Panc1 (cell line): Measurements from ENCODE around the gene ORM2. TPM values are rescaled to one million over a fixed set of nuclear protein-coding genes. Genes with fewer than 3 reads are reported as not detected.

Experiments
- ATAC-seq: fragments of 200-7000 bp; cut with Tn5 transposase; 2 replicates; pipeline ENCODE4 v1.9.1; 2020; ENCODE audit warnings: mild to moderate bottlenecking, moderate library complexity
- BruUV-seq: library from RNA; stranded (reverse); fragments of 400-500 nt; replicated peaks from 2 replicates; lab custom pipeline; 2021; lab: Mats Ljungman, UMichigan
- CTCF ChIA-PET: fragments of 300-600 bp; sonication (Branson Sonifier 250); formaldehyde crosslinking; loops from one replicate; lab custom pipeline; 2022; ENCODE audit warnings: antibody characterized with exemption; lab: Charles Lee
- POLR2A ChIA-PET: fragments of 300-600 bp; sonication (Branson Sonifier 250); formaldehyde crosslinking; loops from one replicate; lab custom pipeline; 2022; ENCODE audit warnings: antibody characterized with exemption; lab: Charles Lee
- DNase-seq: peaks from one replicate; pipeline ENCODE4 v3.0.0-alpha.2; 2010; ENCODE audit warnings: low read depth, low spot score
- H3K27ac ChIP-seq: 2 replicates; pipeline ENCODE4 v1.5.1; 2011; ENCODE audit warnings: mild to moderate bottlenecking, low read length, inconsistent platforms
- H3K27me3 ChIP-seq: fragments of 200-500 bp; sonication (Bioruptor generic); 2 replicates; pipeline ENCODE4 v1.6.0; 2014; ENCODE audit warnings: low read length, inconsistent platforms; ENCODE audit not compliant: control insufficient read depth, insufficient read depth
- H3K36me3 ChIP-seq: fragments of 200-500 bp; sonication (Bioruptor generic); 2 replicates; pipeline ENCODE4 v1.5.1; 2014; ENCODE audit warnings: inconsistent platforms, mild to moderate bottlenecking, low read length, moderate library complexity; ENCODE audit not compliant: control insufficient read depth, insufficient read depth
- H3K4me1 ChIP-seq: 2 replicates; pipeline ENCODE4 v1.5.1; 2011; ENCODE audit warnings: inconsistent platforms, mild to moderate bottlenecking, low read length, moderate library complexity; ENCODE audit not compliant: control insufficient read depth, insufficient read depth
- H3K4me3 ChIP-seq, 2 experiments: 2 replicates each; pipeline ENCODE4 v1.5.1; 2011 to 2012; ENCODE audit warnings: low read depth in 2 of 2, low read length in 2 of 2, mild to moderate bottlenecking in 2 of 2, inconsistent platforms in 1 of 2, moderate library complexity in 1 of 2
- H3K9me3 ChIP-seq: fragments of 200-500 bp; sonication (Bioruptor generic); 2 replicates; pipeline ENCODE4 v1.5.1; 2014; ENCODE audit warnings: low read depth, mild to moderate bottlenecking, inconsistent platforms, low read length, moderate library complexity; ENCODE audit not compliant: control insufficient read depth, insufficient read depth
- CTCF ChIP-seq: fragments of 450-650 bp; IDR thresholded peaks from 2 replicates; pipeline ENCODE4 v1.5.1; 2017; ENCODE audit warnings: mild to moderate bottlenecking
- POLR2AphosphoS5 ChIP-seq: IDR thresholded peaks from 2 replicates; pipeline ENCODE4 v1.6.1; 2012; ENCODE audit warnings: mild to moderate bottlenecking, low read depth, low read length, moderate library complexity
- REST ChIP-seq, 2 experiments: IDR thresholded peaks; 2 replicates each; pipeline ENCODE4 v1.6.1; 2011 to 2012; ENCODE audit warnings: low read depth in 2 of 2, control low read depth in 1 of 2, low read length in 1 of 2, mild to moderate bottlenecking in 1 of 2, moderate library complexity in 1 of 2; ENCODE audit not compliant: insufficient read depth in 1 of 2
- SIN3A ChIP-seq: IDR thresholded peaks from 2 replicates; pipeline ENCODE4 v1.6.1; 2012; ENCODE audit warnings: low read depth, mild to moderate bottlenecking, low read length, moderate library complexity, borderline replicate concordance; ENCODE audit not compliant: insufficient read depth
- TCF7L2 ChIP-seq: IDR thresholded peaks from 2 replicates; pipeline ENCODE4 v1.6.1; 2011; ENCODE audit warnings: mild to moderate bottlenecking, low read depth, low read length, inconsistent platforms
- in situ Hi-C: cut with HindIII; loops from 2 replicates; pipeline ENCODE4 v1.10.0; 2016; ENCODE audit warnings: low sequenced_read_pairs, low pct_unique_long_range_greater_than_20kb
- intact Hi-C: fragments of 100-400 bp; cut with micrococcal nuclease; formaldehyde crosslinking; loops from one replicate; pipeline ENCODE4 v1.10.0; 2022; ENCODE audit not compliant: unreplicated experiment
- total RNA-seq: library from RNA; stranded (reverse); gene quantifications from one replicate; pipeline ENCODE4 v1.2.1, GENCODE V29; 2021; ENCODE audit not compliant: unreplicated experiment

The ORM2 gene
- total RNA-seq, 1 experiment from 2014 or later, result 0.77 TPM

DNA sequence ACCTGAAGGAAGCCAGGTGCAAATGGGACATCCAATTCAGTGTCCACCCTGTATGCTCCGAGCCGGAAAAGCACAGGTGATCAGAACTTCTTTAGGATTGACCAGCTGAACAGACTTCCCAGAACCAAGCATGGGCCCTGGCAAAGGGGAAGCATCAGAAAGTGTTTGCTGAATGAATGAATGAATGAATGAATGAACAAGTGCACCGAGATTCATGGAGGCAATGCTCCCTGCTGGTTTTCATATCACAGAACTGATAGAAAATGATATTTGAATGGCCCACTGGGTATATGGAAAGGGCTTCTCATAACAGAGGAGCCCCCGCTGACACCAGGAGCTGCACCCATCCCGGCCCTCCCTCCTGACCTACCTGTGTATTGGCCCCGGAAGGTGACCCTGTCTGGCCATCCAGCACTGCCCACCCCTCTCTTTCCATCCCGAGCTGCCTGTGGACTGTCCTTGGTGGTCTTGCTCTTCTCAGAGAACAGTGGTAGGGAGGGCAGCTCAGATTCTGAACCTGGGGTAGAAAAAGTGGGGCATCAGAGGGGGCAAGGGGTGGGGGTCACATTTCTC lies 15.9 kb downstream of the ORM2 start:
- DNase-seq (no peak), ATAC-seq (no peak)
- Histone ChIP-seq H3K27ac (no peak overlapping the region), H3K27me3 (no peaks in the 10 kb centered on the region), H3K4me1 (no peaks in the 10 kb centered on the region), H3K4me3 (no peak overlapping the region), H3K36me3 (no peaks in the 10 kb centered on the region), H3K9me3 (no peaks in the 10 kb centered on the region)
- in situ Hi-C loops, result no loop called here
- intact Hi-C loops, result no loop called here
- BruUV-seq, result no TSS peak
- TF ChIP-seq CTCF (no peak), REST (IDR thresholded peaks at IDR 0.05; ENCODE audit: insufficient read depth in 1 of 2, low read depth in 2 of 2, low read length in 1 of 2) (no peak), SIN3A (no peak), TCF7L2 (no peak), POLR2AphosphoS5 (no peak)
- ChIA-PET POLR2A (no interaction called here), CTCF (no interaction called here)

DNA sequence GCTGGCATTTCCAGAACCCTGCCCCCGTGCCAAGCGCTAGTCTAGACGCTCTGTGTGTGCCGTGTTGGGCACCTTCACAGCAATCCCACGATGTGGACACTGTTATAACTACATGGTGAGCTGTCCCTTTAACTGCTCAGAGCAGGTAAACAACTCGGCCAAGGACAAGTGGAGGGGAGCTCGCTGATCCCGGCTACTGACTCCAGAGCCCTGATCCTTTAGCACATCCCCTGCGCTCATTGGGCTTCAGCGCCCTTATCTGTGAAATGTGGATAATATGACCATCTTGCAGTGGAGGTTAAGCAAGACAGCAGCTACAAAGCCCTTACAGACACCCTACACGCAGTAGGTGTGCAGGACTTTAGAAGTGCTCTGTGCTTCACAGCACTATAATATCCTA lies 16.5 kb downstream of the ORM2 start:
- CTCF ChIA-PET, result no interaction called here
- H3K4me1 ChIP-seq, result no peaks in the 10 kb centered on the region
- H3K4me3 ChIP-seq, result no peak overlapping the region
- intact Hi-C loops, result no loop called here
- no peak overlapping the region for H3K27ac ChIP-seq
- H3K27me3 ChIP-seq, result no peaks in the 10 kb centered on the region
- POLR2A ChIA-PET, result no interaction called here
- no peaks in the 10 kb centered on the region for H3K9me3 ChIP-seq
- TF ChIP-seq REST (IDR thresholded peaks at IDR 0.05; ENCODE audit: insufficient read depth in 1 of 2, low read depth in 2 of 2, low read length in 1 of 2) (no peak), TCF7L2 (no peak), CTCF (no peak), SIN3A (no peak), POLR2AphosphoS5 (no peak)
- no TSS peak for BruUV-seq
- ATAC-seq, result no peak
- DNase-seq, result no peak
- H3K36me3 ChIP-seq, result no peaks in the 10 kb centered on the region
- in situ Hi-C loops, result no loop called here
